SK-N-SH treated with all-trans-retinoic acid at 6 μM for 48 hours (cell line): ENCODE data around the gene MPDU1.

Experiments used
- ATAC-seq: fragments of 200-7000 bp; cut with Tn5 transposase; 3 replicates; pipeline ENCODE4 v1.9.1; 2020; ENCODE audit warnings: mild to moderate bottlenecking, moderate library complexity
- ARNTL ChIP-seq: fragments of 450-650 bp; formaldehyde crosslinking; IDR thresholded peaks from 2 replicates; pipeline ENCODE4 v1.5.0; 2020; ENCODE audit warnings: low read depth, mild to moderate bottlenecking, moderate library complexity, borderline replicate concordance
- BACH2 ChIP-seq: fragments of 250-450 bp; sonication (Bioruptor Pico); IDR thresholded peaks from 2 replicates; pipeline ENCODE4 v1.9.0; 2021; ENCODE audit warnings: mild to moderate bottlenecking, borderline replicate concordance
- CSDC2 ChIP-seq: fragments of 250-450 bp; sonication (Bioruptor Pico); IDR thresholded peaks from 2 replicates; pipeline ENCODE4 v1.5.0; 2020; ENCODE audit warnings: mild to moderate bottlenecking, moderate library complexity
- ESRRG ChIP-seq: fragments of 250-450 bp; sonication (Bioruptor Pico); IDR thresholded peaks from 2 replicates; pipeline ENCODE4 v1.6.1; 2021; ENCODE audit warnings: mild to moderate bottlenecking
- GLIS3 ChIP-seq: fragments of 250-450 bp; sonication (Bioruptor Pico); IDR thresholded peaks from 2 replicates; pipeline ENCODE4 v1.5.0; 2020; ENCODE audit warnings: mild to moderate bottlenecking, moderate library complexity
- ISL1 ChIP-seq: fragments of 250-450 bp; sonication (Bioruptor Pico); IDR thresholded peaks from 2 replicates; pipeline ENCODE4 v2.1.2; 2022; ENCODE audit warnings: mild to moderate bottlenecking, moderate library complexity
- OSR1 ChIP-seq: fragments of 250-450 bp; sonication (Bioruptor Pico); IDR thresholded peaks from 2 replicates; pipeline ENCODE4 v1.8.0; 2022; ENCODE audit warnings: moderate library complexity, mild to moderate bottlenecking, inconsistent platforms
- PPARA ChIP-seq: fragments of 250-450 bp; sonication (Bioruptor Pico); IDR thresholded peaks from 2 replicates; pipeline ENCODE4 v1.5.0; 2020; ENCODE audit warnings: mild to moderate bottlenecking, borderline replicate concordance
- RARB ChIP-seq: fragments of 250-450 bp; sonication (Bioruptor Pico); IDR thresholded peaks from 2 replicates; pipeline ENCODE4 v1.8.0; 2021; ENCODE audit warnings: mild to moderate bottlenecking, moderate library complexity
- TCF4 ChIP-seq: fragments of 250-450 bp; sonication (Bioruptor Pico); IDR thresholded peaks from 2 replicates; pipeline ENCODE4 v1.8.0; 2021; ENCODE audit warnings: mild to moderate bottlenecking, moderate library complexity, borderline replicate concordance
- TOX ChIP-seq: fragments of 250-450 bp; sonication (Bioruptor Pico); IDR thresholded peaks from 2 replicates; pipeline ENCODE4 v1.8.0; 2021; ENCODE audit warnings: mild to moderate bottlenecking, moderate library complexity, borderline replicate concordance
- ZC3H10 ChIP-seq: fragments of 250-450 bp; sonication (Bioruptor Pico); IDR thresholded peaks from 2 replicates; pipeline ENCODE4 v1.5.1; 2021; ENCODE audit warnings: mild to moderate bottlenecking, moderate library complexity
- ZFP3 ChIP-seq: fragments of 250-450 bp; sonication (Bioruptor Pico); IDR thresholded peaks from 2 replicates; pipeline ENCODE4 v1.5.0; 2020; ENCODE audit warnings: mild to moderate bottlenecking, moderate library complexity
- ZNF565 ChIP-seq: fragments of 450-650 bp; formaldehyde crosslinking; conservative IDR thresholded peaks from 2 replicates; pipeline ENCODE4 v1.5.0; 2020; ENCODE audit warnings: low read depth, mild to moderate bottlenecking, moderate library complexity
- ZNF70 ChIP-seq: fragments of 450-650 bp; formaldehyde crosslinking; IDR thresholded peaks from 2 replicates; pipeline ENCODE4 v1.5.0; 2020; ENCODE audit warnings: mild to moderate bottlenecking, moderate library complexity
- TF ChIP-seq, protein P1 (sequence below): fragments of 250-450 bp; sonication (Bioruptor Pico); IDR thresholded peaks from 2 replicates; pipeline ENCODE4 v1.8.0; 2020; ENCODE audit warnings: mild to moderate bottlenecking, moderate library complexity, borderline replicate concordance
- TF ChIP-seq, protein P2 (sequence below): fragments of 250-450 bp; sonication (Bioruptor Pico); IDR thresholded peaks from 2 replicates; pipeline ENCODE4 v1.5.1; 2020; ENCODE audit warnings: low read depth, mild to moderate bottlenecking, moderate library complexity
- TF ChIP-seq, protein P3 (sequence below): fragments of 250-450 bp; sonication (Bioruptor Pico); IDR thresholded peaks from 2 replicates; pipeline ENCODE4 v1.5.0; 2020; ENCODE audit warnings: mild to moderate bottlenecking, moderate library complexity
- TF ChIP-seq, protein P4 (sequence below): fragments of 250-450 bp; sonication (Bioruptor Pico); IDR thresholded peaks from 2 replicates; pipeline ENCODE4 v1.5.1; 2021; ENCODE audit warnings: mild to moderate bottlenecking, moderate library complexity
- TF ChIP-seq, protein P5 (sequence below): fragments of 250-450 bp; sonication (Bioruptor Pico); IDR thresholded peaks from 2 replicates; pipeline ENCODE4 v1.8.0; 2021; ENCODE audit warnings: low read depth, mild to moderate bottlenecking, moderate library complexity, borderline replicate concordance

Gene MPDU1

DNA sequence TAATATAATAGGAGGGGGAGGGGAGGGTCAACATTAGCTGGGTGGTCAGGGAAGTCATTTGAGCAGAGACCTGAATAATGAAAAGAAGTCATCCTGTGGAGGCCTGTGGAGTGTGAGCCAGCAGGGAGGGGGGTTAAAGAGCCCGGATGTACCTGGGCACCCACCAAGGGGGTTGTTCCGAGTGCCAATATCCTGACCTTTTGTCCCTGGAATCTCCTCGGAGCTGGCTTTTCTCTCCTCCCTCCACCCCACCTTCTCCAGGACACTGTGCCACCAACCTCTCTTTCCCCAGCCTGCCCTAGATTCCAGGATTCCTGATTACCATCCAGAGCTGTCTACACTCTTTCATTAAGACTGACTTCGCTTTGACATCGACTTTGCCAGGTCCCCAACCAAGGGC, 52.5 kb downstream of the MPDU1 start:
- no peak for ATAC-seq
- TF ChIP-seq, protein P1, sequence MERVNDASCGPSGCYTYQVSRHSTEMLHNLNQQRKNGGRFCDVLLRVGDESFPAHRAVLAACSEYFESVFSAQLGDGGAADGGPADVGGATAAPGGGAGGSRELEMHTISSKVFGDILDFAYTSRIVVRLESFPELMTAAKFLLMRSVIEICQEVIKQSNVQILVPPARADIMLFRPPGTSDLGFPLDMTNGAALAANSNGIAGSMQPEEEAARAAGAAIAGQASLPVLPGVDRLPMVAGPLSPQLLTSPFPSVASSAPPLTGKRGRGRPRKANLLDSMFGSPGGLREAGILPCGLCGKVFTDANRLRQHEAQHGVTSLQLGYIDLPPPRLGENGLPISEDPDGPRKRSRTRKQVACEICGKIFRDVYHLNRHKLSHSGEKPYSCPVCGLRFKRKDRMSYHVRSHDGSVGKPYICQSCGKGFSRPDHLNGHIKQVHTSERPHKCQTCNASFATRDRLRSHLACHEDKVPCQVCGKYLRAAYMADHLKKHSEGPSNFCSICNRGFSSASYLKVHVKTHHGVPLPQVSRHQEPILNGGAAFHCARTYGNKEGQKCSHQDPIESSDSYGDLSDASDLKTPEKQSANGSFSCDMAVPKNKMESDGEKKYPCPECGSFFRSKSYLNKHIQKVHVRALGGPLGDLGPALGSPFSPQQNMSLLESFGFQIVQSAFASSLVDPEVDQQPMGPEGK (CRISPR knock-in tag) = no peak
- TF ChIP-seq ZC3H10 (CRISPR knock-in tag) (no peak), ARNTL (CRISPR knock-in tag) (no peak), BACH2 (CRISPR knock-in tag) (no peak), OSR1 (CRISPR knock-in tag) (no peak), TOX (CRISPR knock-in tag) (no peak), ZNF70 (CRISPR knock-in tag) (no peak), RARB (CRISPR knock-in tag) (no peak), TCF4 (no peak), ZNF565 (CRISPR knock-in tag) (no peak), ESRRG (CRISPR knock-in tag) (no peak), ZFP3 (CRISPR knock-in tag) (no peak), ISL1 (CRISPR knock-in tag) (no peak), PPARA (CRISPR knock-in tag) (no peak), GLIS3 (no peak), CSDC2 (CRISPR knock-in tag) (no peak)
- TF ChIP-seq, protein P2, sequence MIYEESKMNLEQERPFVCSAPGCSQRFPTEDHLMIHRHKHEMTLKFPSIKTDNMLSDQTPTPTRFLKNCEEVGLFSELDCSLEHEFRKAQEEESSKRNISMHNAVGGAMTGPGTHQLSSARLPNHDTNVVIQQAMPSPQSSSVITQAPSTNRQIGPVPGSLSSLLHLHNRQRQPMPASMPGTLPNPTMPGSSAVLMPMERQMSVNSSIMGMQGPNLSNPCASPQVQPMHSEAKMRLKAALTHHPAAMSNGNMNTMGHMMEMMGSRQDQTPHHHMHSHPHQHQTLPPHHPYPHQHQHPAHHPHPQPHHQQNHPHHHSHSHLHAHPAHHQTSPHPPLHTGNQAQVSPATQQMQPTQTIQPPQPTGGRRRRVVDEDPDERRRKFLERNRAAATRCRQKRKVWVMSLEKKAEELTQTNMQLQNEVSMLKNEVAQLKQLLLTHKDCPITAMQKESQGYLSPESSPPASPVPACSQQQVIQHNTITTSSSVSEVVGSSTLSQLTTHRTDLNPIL = no peak
- TF ChIP-seq, protein P3, sequence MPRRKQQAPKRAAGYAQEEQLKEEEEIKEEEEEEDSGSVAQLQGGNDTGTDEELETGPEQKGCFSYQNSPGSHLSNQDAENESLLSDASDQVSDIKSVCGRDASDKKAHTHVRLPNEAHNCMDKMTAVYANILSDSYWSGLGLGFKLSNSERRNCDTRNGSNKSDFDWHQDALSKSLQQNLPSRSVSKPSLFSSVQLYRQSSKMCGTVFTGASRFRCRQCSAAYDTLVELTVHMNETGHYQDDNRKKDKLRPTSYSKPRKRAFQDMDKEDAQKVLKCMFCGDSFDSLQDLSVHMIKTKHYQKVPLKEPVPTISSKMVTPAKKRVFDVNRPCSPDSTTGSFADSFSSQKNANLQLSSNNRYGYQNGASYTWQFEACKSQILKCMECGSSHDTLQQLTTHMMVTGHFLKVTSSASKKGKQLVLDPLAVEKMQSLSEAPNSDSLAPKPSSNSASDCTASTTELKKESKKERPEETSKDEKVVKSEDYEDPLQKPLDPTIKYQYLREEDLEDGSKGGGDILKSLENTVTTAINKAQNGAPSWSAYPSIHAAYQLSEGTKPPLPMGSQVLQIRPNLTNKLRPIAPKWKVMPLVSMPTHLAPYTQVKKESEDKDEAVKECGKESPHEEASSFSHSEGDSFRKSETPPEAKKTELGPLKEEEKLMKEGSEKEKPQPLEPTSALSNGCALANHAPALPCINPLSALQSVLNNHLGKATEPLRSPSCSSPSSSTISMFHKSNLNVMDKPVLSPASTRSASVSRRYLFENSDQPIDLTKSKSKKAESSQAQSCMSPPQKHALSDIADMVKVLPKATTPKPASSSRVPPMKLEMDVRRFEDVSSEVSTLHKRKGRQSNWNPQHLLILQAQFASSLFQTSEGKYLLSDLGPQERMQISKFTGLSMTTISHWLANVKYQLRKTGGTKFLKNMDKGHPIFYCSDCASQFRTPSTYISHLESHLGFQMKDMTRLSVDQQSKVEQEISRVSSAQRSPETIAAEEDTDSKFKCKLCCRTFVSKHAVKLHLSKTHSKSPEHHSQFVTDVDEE (CRISPR knock-in tag) = no peak
- TF ChIP-seq, protein P4, sequence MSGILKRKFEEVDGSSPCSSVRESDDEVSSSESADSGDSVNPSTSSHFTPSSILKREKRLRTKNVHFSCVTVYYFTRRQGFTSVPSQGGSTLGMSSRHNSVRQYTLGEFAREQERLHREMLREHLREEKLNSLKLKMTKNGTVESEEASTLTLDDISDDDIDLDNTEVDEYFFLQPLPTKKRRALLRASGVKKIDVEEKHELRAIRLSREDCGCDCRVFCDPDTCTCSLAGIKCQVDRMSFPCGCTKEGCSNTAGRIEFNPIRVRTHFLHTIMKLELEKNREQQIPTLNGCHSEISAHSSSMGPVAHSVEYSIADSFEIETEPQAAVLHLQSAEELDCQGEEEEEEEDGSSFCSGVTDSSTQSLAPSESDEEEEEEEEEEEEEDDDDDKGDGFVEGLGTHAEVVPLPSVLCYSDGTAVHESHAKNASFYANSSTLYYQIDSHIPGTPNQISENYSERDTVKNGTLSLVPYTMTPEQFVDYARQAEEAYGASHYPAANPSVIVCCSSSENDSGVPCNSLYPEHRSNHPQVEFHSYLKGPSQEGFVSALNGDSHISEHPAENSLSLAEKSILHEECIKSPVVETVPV (CRISPR knock-in tag) = no peak
- TF ChIP-seq, protein P5, sequence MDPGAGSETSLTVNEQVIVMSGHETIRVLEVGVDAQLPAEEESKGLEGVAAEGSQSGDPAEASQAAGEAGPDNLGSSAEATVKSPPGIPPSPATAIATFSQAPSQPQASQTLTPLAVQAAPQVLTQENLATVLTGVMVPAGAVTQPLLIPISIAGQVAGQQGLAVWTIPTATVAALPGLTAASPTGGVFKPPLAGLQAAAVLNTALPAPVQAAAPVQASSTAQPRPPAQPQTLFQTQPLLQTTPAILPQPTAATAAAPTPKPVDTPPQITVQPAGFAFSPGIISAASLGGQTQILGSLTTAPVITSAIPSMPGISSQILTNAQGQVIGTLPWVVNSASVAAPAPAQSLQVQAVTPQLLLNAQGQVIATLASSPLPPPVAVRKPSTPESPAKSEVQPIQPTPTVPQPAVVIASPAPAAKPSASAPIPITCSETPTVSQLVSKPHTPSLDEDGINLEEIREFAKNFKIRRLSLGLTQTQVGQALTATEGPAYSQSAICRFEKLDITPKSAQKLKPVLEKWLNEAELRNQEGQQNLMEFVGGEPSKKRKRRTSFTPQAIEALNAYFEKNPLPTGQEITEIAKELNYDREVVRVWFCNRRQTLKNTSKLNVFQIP (CRISPR knock-in tag) = no peak
- TF ChIP-seq, all 23 proteins: peak for 0
